HepG2 (cell line): ENCODE results near the gene NOS1AP.

Experiments
- GABPB1 ChIP-seq: IDR thresholded peaks from 2 replicates; pipeline ENCODE4 v1.6.1; 2016; ENCODE audit warnings: mild to moderate bottlenecking, missing genetic modification reagents, moderate library complexity, missing compliant biosample characterization
- NR2F6 ChIP-seq, 2 experiments: IDR thresholded peaks; 2 replicates each; pipeline ENCODE4 v1.6.1; 2016; ENCODE audit warnings: antibody characterized with exemption in 1 of 2, mild to moderate bottlenecking in 1 of 2
- ZKSCAN1 ChIP-seq: fragments of 150-350 bp; IDR thresholded peaks from 2 replicates; pipeline ENCODE4 v1.6.1; 2014; ENCODE audit warnings: low read length
- ZNF232 ChIP-seq: sonication (generic); formaldehyde crosslinking; IDR thresholded peaks from 2 replicates; pipeline ENCODE4 v1.4.0; 2020; ENCODE audit warnings: missing genetic modification reagents, borderline replicate concordance
- TF ChIP-seq, protein P1 (sequence below): IDR thresholded peaks from 2 replicates; pipeline ENCODE4 v1.6.1; 2012; ENCODE audit warnings: inconsistent platforms

DNA sequence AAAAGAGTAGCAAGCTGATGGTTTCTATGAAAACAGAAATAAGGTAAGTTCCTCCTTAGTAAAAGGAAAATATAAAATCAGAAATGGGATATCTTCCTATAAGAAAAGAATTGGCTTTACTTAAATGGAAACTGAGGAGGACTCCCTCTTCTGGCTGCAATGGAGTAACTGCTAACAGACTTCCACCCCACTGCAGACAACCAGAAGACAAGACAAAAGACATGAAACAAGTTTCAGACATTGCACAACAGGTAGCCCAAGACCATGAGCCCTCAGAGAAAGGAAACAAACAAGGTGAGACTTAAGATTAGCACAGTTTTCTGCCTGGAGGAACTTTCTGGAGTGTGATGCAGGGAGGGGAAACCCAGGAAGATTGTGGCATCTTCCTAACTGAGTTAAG is 28.8 kb upstream of the NOS1AP start:
- TF ChIP-seq ZNF232 (no peak), ZKSCAN1 (no peak), GABPB1 (CRISPR knock-in tag) (no peak), NR2F6 (IDR thresholded peaks at IDR 0.05) (no peak), NR2F6 (CRISPR knock-in tag; IDR thresholded peaks at IDR 0.05) (no peak)
- TF ChIP-seq, protein P1, sequence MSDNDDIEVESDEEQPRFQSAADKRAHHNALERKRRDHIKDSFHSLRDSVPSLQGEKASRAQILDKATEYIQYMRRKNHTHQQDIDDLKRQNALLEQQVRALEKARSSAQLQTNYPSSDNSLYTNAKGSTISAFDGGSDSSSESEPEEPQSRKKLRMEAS: no peak
